Measurements from ENCODE around the gene DAAM2. TPM values are rescaled to one million over a fixed set of nuclear protein-coding genes. Genes with fewer than 3 reads are reported as not detected.

The DAAM2 gene
- polyA plus RNA-seq, 1 donor (not counting 4 experiments of a cell fraction or from before 2014, with no cell fraction given): not detected

DNA sequence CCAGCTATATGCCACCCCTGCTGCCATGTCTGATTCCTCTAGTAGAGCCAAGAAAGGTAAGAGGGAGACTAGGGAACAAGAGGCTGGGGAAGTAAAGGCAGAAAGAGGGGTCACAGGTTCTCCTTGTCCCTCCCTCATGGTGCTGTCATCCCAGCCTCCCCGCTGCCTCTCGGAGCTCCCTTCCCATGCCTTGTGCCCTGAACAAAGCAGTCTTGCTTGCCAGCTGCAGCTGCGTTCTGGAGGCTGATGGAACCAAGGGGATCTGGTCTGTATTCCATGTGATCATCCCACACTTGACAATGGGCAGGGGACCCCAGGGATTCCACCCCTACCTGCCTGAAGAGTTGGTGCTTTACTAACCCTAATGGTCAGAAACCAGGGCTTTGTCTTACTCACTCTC, 61.4 kb downstream of the DAAM2 start:
- Histone ChIP-seq H3K4me1 (ENCODE audit: control insufficient read depth, extremely low read depth, insufficient read depth, low read length) (no peaks in the 10 kb centered on the region), H3K9me1 (ENCODE audit: control insufficient read depth, extremely low read depth, insufficient read depth, low read length) (no peaks in the 10 kb centered on the region), H3K4me2 (ENCODE audit: control insufficient read depth, extremely low read depth, insufficient read depth, low read depth, low read length) (no peak overlapping the region), H3K9ac (ENCODE audit: control insufficient read depth, extremely low read depth, insufficient read depth, low read length) (no peak overlapping the region), H3K27me3 (ENCODE audit: control insufficient read depth, extremely low read depth, insufficient read depth, low read length) (no peaks in the 10 kb centered on the region), H3K36me3 (ENCODE audit: control insufficient read depth in 2 of 2, extremely low read depth in 1 of 2, insufficient read depth in 2 of 2, low read length in 2 of 2) (no peaks in the 10 kb centered on the region), H4K20me1 (ENCODE audit: control insufficient read depth, extremely low read depth, insufficient read depth, low read length) (no peaks in the 10 kb centered on the region), H3K4me3 (ENCODE audit: control insufficient read depth in 2 of 3, extremely low read depth in 1 of 3, insufficient read depth in 2 of 3, low read depth in 1 of 3, low read length in 3 of 3) (no peak overlapping the region), H2AFZ (ENCODE audit: control insufficient read depth, low read length) (no peak overlapping the region), H3K27ac (ENCODE audit: control insufficient read depth, insufficient read depth, low read length) (no peak overlapping the region), H3K9me3 (ENCODE audit: control insufficient read depth, low read depth, low read length) (no peaks in the 10 kb centered on the region), H3K79me2 (ENCODE audit: control insufficient read depth, insufficient read depth, low read length) (no peaks in the 10 kb centered on the region)
- TF ChIP-seq, protein P1, sequence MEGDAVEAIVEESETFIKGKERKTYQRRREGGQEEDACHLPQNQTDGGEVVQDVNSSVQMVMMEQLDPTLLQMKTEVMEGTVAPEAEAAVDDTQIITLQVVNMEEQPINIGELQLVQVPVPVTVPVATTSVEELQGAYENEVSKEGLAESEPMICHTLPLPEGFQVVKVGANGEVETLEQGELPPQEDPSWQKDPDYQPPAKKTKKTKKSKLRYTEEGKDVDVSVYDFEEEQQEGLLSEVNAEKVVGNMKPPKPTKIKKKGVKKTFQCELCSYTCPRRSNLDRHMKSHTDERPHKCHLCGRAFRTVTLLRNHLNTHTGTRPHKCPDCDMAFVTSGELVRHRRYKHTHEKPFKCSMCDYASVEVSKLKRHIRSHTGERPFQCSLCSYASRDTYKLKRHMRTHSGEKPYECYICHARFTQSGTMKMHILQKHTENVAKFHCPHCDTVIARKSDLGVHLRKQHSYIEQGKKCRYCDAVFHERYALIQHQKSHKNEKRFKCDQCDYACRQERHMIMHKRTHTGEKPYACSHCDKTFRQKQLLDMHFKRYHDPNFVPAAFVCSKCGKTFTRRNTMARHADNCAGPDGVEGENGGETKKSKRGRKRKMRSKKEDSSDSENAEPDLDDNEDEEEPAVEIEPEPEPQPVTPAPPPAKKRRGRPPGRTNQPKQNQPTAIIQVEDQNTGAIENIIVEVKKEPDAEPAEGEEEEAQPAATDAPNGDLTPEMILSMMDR (optimal IDR thresholded peaks at IDR 0.05 in 1 of 3, IDR thresholded peaks at IDR 0.05 in 1 of 3, conservative IDR thresholded peaks at IDR 0.05 in 1 of 3; ENCODE audit: extremely low read depth in 1 of 3, insufficient read depth in 2 of 3, low read length in 3 of 3): no peak
- TF ChIP-seq EZH2 (IDR thresholded peaks at IDR 0.05; ENCODE audit: low read length): no peak
- FAIRE-seq (no peak), DNase-seq (ENCODE audit: low read depth, low spot score) (no peak)
- dilution Hi-C loops (cut with MboI; ENCODE audit: extremely low pct_ligation_motif_present, low sequenced_read_pairs): no loop called here

DNA sequence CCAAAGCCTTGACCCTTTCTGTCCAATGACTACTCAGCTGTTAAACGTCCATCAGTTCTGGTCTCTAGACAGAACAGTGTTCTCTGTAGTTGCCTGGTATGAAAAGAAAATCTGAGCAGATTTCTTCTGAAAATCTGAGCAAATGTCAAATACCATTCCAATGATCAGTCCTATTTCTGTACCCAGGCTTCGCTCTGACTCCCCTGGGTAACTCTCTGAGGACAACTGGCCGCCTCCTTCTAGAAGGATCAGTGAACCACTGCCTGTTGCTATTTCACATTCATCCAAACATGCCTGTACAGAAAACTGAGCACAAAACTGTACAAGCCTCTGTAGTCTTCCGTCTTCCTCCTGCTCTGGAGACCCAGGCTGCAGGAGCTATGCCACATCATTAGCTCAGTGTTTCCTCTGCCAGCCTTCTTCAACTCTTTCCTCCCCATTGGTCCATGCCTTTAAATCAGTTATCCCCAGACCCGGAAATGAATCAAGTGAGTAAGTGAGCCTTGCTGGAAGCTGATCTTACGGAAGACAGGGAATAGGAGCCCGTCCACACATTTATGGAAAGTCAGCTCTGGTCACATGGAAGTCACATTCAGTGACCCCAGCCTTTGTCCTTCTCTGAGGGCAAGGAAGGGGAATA, 63.3 kb downstream of the DAAM2 start:
- Histone ChIP-seq H3K4me3 (ENCODE audit: control insufficient read depth in 2 of 3, extremely low read depth in 1 of 3, insufficient read depth in 2 of 3, low read depth in 1 of 3, low read length in 3 of 3) (no peak overlapping the region), H3K36me3 (ENCODE audit: control insufficient read depth in 2 of 2, extremely low read depth in 1 of 2, insufficient read depth in 2 of 2, low read length in 2 of 2) (no peaks in the 10 kb centered on the region), H3K9me1 (ENCODE audit: control insufficient read depth, extremely low read depth, insufficient read depth, low read length) (no peaks in the 10 kb centered on the region), H3K27me3 (ENCODE audit: control insufficient read depth, extremely low read depth, insufficient read depth, low read length) (no peaks in the 10 kb centered on the region), H4K20me1 (ENCODE audit: control insufficient read depth, extremely low read depth, insufficient read depth, low read length) (no peaks in the 10 kb centered on the region), H2AFZ (ENCODE audit: control insufficient read depth, low read length) (no peak overlapping the region), H3K4me1 (ENCODE audit: control insufficient read depth, extremely low read depth, insufficient read depth, low read length) (no peaks in the 10 kb centered on the region), H3K79me2 (ENCODE audit: control insufficient read depth, insufficient read depth, low read length) (no peaks in the 10 kb centered on the region), H3K27ac (ENCODE audit: control insufficient read depth, insufficient read depth, low read length) (no peak overlapping the region), H3K9ac (ENCODE audit: control insufficient read depth, extremely low read depth, insufficient read depth, low read length) (no peak overlapping the region), H3K9me3 (ENCODE audit: control insufficient read depth, low read depth, low read length) (no peaks in the 10 kb centered on the region), H3K4me2 (ENCODE audit: control insufficient read depth, extremely low read depth, insufficient read depth, low read depth, low read length) (no peak overlapping the region)
- no peak for DNase-seq (ENCODE audit: low read depth, low spot score)
- FAIRE-seq: no peak
- dilution Hi-C loops (cut with MboI; ENCODE audit: extremely low pct_ligation_motif_present, low sequenced_read_pairs): no loop called here
- TF ChIP-seq, protein P1 (optimal IDR thresholded peaks at IDR 0.05 in 1 of 3, IDR thresholded peaks at IDR 0.05 in 1 of 3, conservative IDR thresholded peaks at IDR 0.05 in 1 of 3; ENCODE audit: extremely low read depth in 1 of 3, insufficient read depth in 2 of 3, low read length in 3 of 3): no peak
- TF ChIP-seq EZH2 (IDR thresholded peaks at IDR 0.05; ENCODE audit: low read length): no peak
